Thyroid gland (tissue), 4 donors: ENCODE data around the gene GLIS2. TPM values are rescaled to one million over a fixed set of nuclear protein-coding genes. Genes with fewer than 3 reads are reported as not detected.

ENCODE experiments used
- DNase-seq, 2 donors: peaks; one replicate each; pipeline ENCODE4 v3.0.0-alpha.2; 2019
- H3K27ac ChIP-seq, 3 donors: fragments of 200-600 bp; sonication (generic); 1 replicate in 2 of 3; 2 replicates in 1 of 3; pipeline ENCODE4 v1.5.1; 2016 to 2019; ENCODE audit warnings: mild to moderate bottlenecking in 1 of 3, moderate library complexity in 1 of 3
- H3K27me3 ChIP-seq: fragments of 200-600 bp; sonication (generic); one replicate; pipeline ENCODE4 v1.5.1; 2019
- H3K36me3 ChIP-seq, 2 donors: fragments of 200-600 bp; sonication (generic); one replicate each; pipeline ENCODE4 v1.5.1; 2016 to 2019
- H3K4me1 ChIP-seq, 2 donors: fragments of 200-600 bp; sonication (generic); one replicate each; pipeline ENCODE4 v1.5.1; 2017 to 2019
- H3K4me3 ChIP-seq, 3 donors: fragments of 200-600 bp; sonication (generic); replicated peaks in 1 of 3; 1 replicate in 2 of 3; 2 replicates in 1 of 3; pipeline ENCODE4 v1.5.1; 2016; ENCODE audit warnings: mild to moderate bottlenecking in 1 of 3
- H3K9me3 ChIP-seq: fragments of 200-600 bp; sonication (generic); one replicate; pipeline ENCODE4 v1.5.1; 2017
- CTCF ChIP-seq, 6 experiments: fragments of 200-600 bp in 3 of 6; fragments of 450-650 bp in 3 of 6; sonication (generic) in 3 of 6; IDR thresholded peaks; one replicate each; pipeline ENCODE4 v1.5.1; 2016 to 2019; ENCODE audit warnings: antibody characterized with exemption in 6 of 6, mild to moderate bottlenecking in 2 of 6, inconsistent platforms in 1 of 6, moderate library complexity in 1 of 6
- POLR2A ChIP-seq, 2 donors: fragments of 450-650 bp; IDR thresholded peaks; one replicate each; pipeline ENCODE4 v1.6.1; 2017; ENCODE audit warnings: antibody characterized with exemption in 2 of 2, mild to moderate bottlenecking in 2 of 2, moderate library complexity in 1 of 2
- WGBS, 2 donors: methylation state at CpG; one replicate each; pipeline ENCODE4 v1.1.5; 2017; 5-methylcytosine and 5-hydroxymethylcytosine counted together
- intact Hi-C: fragments of 100-400 bp; cut with DNase I; formaldehyde crosslinking; loops from one replicate; pipeline ENCODE4 v1.15.1; 2023
- total RNA-seq, 4 donors: library from RNA; depleted of rRNA; stranded (reverse); fragments of >200 nt; gene quantifications; one replicate each; pipeline ENCODE4 v1.2.3, GENCODE V29; 2016

The GLIS2 gene
- total RNA-seq, 4 donors from 2014 or later = 5.5 to 7.6 (median 6.7) TPM

GRCh38 chr16:4347010-4347409, 31.1 kb downstream of the GLIS2 start:
- intact Hi-C loops = no loop called here
- no peak overlapping the region for H3K4me3 ChIP-seq
- H3K36me3 ChIP-seq = no peaks in the 10 kb centered on the region
- TF ChIP-seq CTCF (IDR thresholded peaks at IDR 0.05) (no peak), POLR2A (IDR thresholded peaks at IDR 0.05) (no peak)
- no peaks in the 10 kb centered on the region for H3K9me3 ChIP-seq
- 90 to 91% methylated on average over 8 of the region's 8 CpGs for WGBS, 2 donors
- no peak for DNase-seq
- no peaks in the 10 kb centered on the region for H3K27me3 ChIP-seq
- H3K27ac ChIP-seq = no peak overlapping the region
- H3K4me1 ChIP-seq = peaks cover 9 to 26% of the 10 kb centered on the region in 2 donors

GRCh38 chr16:4347765-4348509, 32.1 kb downstream of the GLIS2 start:
- TF ChIP-seq POLR2A (IDR thresholded peaks at IDR 0.05) (no peak), CTCF (IDR thresholded peaks at IDR 0.05) (no peak)
- Histone ChIP-seq H3K4me1 (peaks cover 9 to 26% of the 10 kb centered on the region in 2 donors), H3K27me3 (no peaks in the 10 kb centered on the region), H3K27ac (no peak overlapping the region), H3K4me3 (no peak overlapping the region), H3K9me3 (no peaks in the 10 kb centered on the region), H3K36me3 (no peaks in the 10 kb centered on the region)
- DNase-seq = no peak
- intact Hi-C loops = no loop called here
- WGBS, 2 donors = 86 to 90% methylated on average over 15 to 16 of the region's 17 CpGs

DNA sequence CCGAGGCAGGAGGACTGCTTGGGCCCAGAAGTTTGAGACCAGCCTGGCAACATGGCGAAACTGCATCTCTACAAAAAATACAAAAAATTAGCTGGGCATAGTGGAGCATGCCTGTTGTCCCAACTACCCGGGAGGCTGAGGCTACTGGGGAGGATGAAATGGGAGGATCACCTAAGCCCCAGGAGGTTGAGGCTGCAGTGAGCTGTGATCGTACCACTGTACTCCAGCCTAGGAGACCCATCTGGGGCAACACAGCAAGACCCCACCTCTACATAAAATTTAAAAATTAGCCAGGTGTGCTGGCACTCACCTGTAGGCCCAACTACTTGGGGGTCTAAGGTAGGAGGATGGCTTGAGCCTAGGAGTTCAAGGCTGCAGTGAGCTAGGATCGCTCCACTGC, 33.5 kb downstream of the GLIS2 start:
- no peak overlapping the region for H3K27ac ChIP-seq
- no peak overlapping the region for H3K4me3 ChIP-seq
- WGBS, 2 donors = 95 to 98% methylated on average over 5 of the region's 5 CpGs
- no peaks in the 10 kb centered on the region for H3K27me3 ChIP-seq
- peaks cover 9 to 26% of the 10 kb centered on the region in 2 donors for H3K4me1 ChIP-seq
- TF ChIP-seq CTCF (IDR thresholded peaks at IDR 0.05) = no peak
- TF ChIP-seq POLR2A (IDR thresholded peaks at IDR 0.05) = no peak
- no peak for DNase-seq
- intact Hi-C loops = no loop called here
- no peaks in the 10 kb centered on the region for H3K9me3 ChIP-seq
- H3K36me3 ChIP-seq = no peaks in the 10 kb centered on the region

- no peak for DNase-seq
- Histone ChIP-seq H3K9me3 (no peaks in the 10 kb centered on the region), H3K36me3 (no peaks in the 10 kb centered on the region), H3K27ac (peak overlapping the region in 2 of 3 donors; percentile 43 to 69), H3K4me3 (peak overlapping the region; percentile 14 to 88 (median 68)), H3K4me1 (peaks cover 9 to 19% of the 10 kb centered on the region in 2 donors), H3K27me3 (no peaks in the 10 kb centered on the region)
- TF ChIP-seq POLR2A (IDR thresholded peaks at IDR 0.05) (no peak), CTCF (IDR thresholded peaks at IDR 0.05) (no peak)
- intact Hi-C loops = no loop called here
- WGBS, 2 donors = 38 to 39% methylated on average over 19 to 21 of the region's 24 CpGs
Observed at GRCh38 chr16:4350365-4350786, 34.5 kb downstream of the GLIS2 start.
